Stimulated activated effector memory CD8-positive, alpha-beta T cell treated with anti-CD3 and anti-CD28 coated beads, Interleukin-12 subunit alpha, Interleukin-12 subunit beta, amount 100 ng/mL, for 72 hours (primary cell): ENCODE data around the gene RILPL1.
A peak's percentile ranks its signal among the peaks of the same experiment; 100 is the strongest.
"Not testable (repeated sequence)": the region's sequence is repeated elsewhere in the genome, so short reads cannot be mapped to it uniquely, and the experiment has no call there.

Source experiments
- ATAC-seq: fragments of 150-1000 bp; cut with Tn5 transposase; 2 replicates; pipeline ENCODE4 v1.10.0; 2021
- DNase-seq, 2 donors: peaks; one replicate each; pipeline ENCODE4 v3.0.0; 2021 to 2022; ENCODE audit warnings: low spot score in 2 of 2
- H3K27ac Mint-ChIP-seq: one replicate; pipeline ENCODE4 v1.8.0; 2022; ENCODE audit warnings: mild to moderate bottlenecking, mixed read lengths
- H3K36me3 Mint-ChIP-seq: one replicate; pipeline ENCODE4 v1.8.0; 2022; ENCODE audit warnings: mild to moderate bottlenecking, mixed read lengths
- H3K4me1 Mint-ChIP-seq: one replicate; pipeline ENCODE4 v1.8.0; 2022; ENCODE audit warnings: mixed read lengths
- H3K4me3 Mint-ChIP-seq: one replicate; pipeline ENCODE4 v1.8.0; 2022; ENCODE audit warnings: mild to moderate bottlenecking, mixed read lengths
- H3K9me3 Mint-ChIP-seq: one replicate; pipeline ENCODE4 v1.8.0; 2022; ENCODE audit warnings: mixed read lengths

Gene RILPL1

DNA sequence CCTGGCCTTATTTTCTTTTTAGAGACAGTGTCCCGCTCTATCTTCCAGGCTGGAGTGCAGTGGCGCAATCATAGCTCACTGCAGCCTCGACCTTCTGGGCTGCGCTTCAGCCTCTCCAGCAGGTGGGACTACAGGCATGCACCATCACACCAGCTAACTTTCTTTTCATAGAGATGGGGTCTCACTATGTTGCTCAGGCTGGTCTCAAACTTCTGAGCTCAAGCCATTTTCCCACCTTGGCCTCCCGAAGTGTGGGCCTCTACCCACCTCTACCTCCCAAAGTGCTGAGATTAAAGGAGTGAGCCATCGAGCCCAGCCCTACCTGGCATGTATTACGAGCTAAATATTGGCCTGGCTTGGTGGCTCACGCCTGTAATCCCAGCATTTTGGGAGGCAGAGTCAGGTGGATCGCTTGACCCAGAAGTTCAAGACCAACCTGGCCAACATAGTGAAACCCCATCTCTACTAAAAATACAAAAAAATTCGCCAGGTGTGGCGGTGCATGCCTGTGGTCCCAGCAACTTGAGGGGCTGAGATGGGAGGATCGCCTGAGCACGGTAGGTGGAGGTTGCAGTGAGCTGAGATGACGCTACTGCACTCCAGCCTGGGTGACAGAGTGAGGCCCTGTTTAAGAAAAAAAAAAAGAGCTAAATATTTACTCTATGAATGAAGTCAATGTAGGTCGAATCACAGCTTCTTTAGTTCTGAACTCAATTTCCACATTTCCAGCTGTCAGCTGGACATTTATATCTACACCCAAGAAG is 7.6 kb upstream of the RILPL1 start:
- DNase-seq = no peak
- no peaks in the 10 kb centered on the region for H3K4me1 Mint-ChIP-seq
- no peak overlapping the region for H3K27ac Mint-ChIP-seq
- no peak overlapping the region for H3K4me3 Mint-ChIP-seq
- no peaks in the 10 kb centered on the region for H3K36me3 Mint-ChIP-seq
- no peak for ATAC-seq
- H3K9me3 Mint-ChIP-seq = no peaks in the 10 kb centered on the region

DNA sequence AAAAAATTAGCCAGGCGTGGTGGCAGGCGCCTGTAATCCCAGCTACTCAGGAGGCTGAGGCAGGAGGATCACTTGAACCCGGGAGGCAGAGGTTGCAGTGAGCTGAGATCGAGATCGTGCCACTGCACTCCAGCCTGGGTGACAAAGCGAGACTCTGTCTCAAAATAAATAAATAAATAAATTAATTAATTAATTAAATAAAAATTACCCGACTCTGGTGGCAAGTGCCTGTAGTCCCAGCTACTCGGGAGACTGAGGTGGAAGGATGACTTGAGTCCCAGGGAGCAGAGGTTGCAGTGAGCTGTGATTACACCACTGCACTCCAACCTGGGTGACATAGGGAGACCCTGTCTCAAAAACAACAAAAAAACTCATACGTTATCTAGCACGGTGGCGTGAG is 2.4 kb upstream of the RILPL1 start:
- not testable (repeated sequence) for H3K36me3 Mint-ChIP-seq, H3K9me3 Mint-ChIP-seq, H3K27ac Mint-ChIP-seq, ATAC-seq, H3K4me3 Mint-ChIP-seq, DNase-seq
- peaks cover 17% of the 10 kb centered on the region for H3K4me1 Mint-ChIP-seq

DNA sequence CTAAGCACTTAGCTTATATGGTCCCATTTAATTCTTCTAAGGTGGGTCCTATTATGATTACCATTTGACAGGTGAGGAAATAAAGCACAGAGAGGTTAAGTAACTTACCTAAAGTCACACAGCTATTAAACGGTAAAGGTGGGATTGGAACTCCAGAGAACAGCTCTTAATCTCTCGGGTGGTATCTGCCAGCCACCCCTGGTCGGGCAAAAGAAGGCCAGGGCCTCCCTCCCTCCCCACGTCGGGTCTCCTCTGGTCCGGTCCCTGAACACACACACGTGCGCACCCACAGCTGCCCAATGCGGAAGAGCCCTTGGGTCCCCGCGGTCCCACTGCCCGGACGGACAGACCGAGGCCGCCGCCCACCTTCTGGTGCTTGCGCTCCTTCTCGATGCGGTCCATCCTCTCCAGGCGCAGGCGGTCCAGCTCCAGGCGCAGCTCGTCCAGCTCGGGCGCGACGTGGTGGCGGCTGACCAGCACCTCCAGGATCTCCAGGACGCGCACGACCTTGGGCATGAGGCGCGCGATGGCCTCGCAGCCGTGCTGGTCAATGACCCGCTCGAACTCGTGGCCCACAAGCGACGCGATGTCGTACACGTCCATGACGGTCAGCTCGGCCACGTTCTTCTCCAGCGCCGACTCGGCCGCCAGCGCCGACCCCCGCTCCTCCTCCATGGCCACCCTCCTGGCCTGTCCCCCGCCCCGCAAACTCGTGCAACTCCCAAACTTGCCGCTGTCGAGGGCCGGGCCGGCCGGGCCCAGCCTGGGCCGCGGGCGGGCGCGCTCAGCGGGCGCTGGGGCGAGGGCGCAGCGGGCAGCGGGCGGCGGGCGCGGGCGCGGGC is 490 bp downstream of the RILPL1 start:
- Mint-ChIP-seq H3K9me3 (no peaks in the 10 kb centered on the region), H3K4me3 (peak overlapping the region; percentile 69), H3K36me3 (no peaks in the 10 kb centered on the region), H3K4me1 (peaks cover 22% of the 10 kb centered on the region), H3K27ac (no peak overlapping the region)
- ATAC-seq = peak; percentile 56
- peak; percentile 10 to 65 for DNase-seq

DNA sequence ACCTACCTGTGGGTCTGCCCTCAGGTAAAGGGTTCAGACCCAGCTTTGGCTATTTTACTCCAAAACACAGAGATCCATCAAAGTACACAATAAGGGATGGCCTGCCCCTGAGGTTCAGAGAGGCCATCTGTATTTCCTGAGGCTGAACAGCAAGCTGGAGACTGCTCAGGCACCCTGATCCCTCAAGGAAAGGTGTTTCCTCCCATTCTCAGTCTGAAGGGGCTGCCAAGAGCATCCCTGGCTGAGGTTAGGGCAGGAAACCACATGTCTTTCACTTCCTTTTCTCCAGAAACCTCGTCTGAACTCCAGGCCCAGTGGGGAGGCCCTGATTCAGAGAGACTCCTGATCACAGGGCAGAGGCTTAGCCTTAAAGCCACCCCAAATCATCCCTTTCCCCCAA is 1.5 kb downstream of the RILPL1 start:
- ATAC-seq (no peak), DNase-seq (peak in 1 of 2 donors; percentile 51)
- H3K4me1 Mint-ChIP-seq = peaks cover 22% of the 10 kb centered on the region
- no peaks in the 10 kb centered on the region for H3K9me3 Mint-ChIP-seq
- no peaks in the 10 kb centered on the region for H3K36me3 Mint-ChIP-seq
- peak overlapping the region; percentile 69 for H3K4me3 Mint-ChIP-seq
- H3K27ac Mint-ChIP-seq = peak overlapping the region; percentile 29

DNA sequence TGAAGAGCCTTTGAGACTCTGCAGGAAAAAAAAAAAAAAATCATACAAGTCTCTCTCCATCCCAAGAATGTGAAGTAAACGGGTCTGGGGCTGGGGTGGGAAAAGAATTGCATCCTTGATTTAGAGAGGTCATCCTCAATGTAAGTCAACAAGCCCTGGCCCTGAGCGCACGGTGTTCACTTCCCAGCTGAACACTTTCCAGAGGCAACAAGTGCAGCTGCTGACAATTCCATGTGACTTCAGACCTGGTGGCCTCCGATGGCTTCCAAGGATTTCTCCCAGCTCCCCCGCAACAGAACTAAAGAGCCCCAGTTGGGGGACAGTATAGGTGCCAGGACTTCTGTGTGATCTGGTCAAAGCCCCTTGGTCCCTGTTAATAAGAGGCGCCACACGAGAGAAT is 2.4 kb downstream of the RILPL1 start:
- Mint-ChIP-seq H3K27ac (no peak overlapping the region), H3K9me3 (no peaks in the 10 kb centered on the region), H3K4me3 (no peak overlapping the region), H3K36me3 (no peaks in the 10 kb centered on the region), H3K4me1 (peaks cover 22% of the 10 kb centered on the region)
- DNase-seq (no peak), ATAC-seq (no peak)

DNA sequence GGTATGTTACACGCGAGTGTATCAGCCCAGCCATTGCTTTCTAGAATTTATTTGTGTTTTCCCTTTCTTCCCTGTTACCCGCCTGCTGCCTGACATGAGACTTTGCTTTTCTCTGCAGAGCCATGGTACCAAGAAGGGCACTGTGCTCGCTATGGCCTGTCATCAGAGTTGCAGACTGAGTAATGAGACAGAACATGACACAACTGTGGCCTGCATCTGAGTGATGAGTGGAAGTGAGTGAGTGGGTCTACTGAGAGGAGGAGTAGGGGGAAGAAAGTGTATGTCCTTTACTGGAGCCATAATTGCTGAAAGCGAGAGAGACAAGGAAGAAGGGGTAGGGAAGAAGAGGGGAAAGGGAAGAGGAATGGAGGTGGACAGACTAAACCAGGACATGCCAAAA is 2.9 kb downstream of the RILPL1 start:
- H3K27ac Mint-ChIP-seq = no peak overlapping the region
- DNase-seq (no peak), ATAC-seq (peak; percentile 65)
- H3K36me3 Mint-ChIP-seq = no peaks in the 10 kb centered on the region
- H3K4me1 Mint-ChIP-seq = peaks cover 22% of the 10 kb centered on the region
- H3K9me3 Mint-ChIP-seq = no peaks in the 10 kb centered on the region
- no peak overlapping the region for H3K4me3 Mint-ChIP-seq

DNA sequence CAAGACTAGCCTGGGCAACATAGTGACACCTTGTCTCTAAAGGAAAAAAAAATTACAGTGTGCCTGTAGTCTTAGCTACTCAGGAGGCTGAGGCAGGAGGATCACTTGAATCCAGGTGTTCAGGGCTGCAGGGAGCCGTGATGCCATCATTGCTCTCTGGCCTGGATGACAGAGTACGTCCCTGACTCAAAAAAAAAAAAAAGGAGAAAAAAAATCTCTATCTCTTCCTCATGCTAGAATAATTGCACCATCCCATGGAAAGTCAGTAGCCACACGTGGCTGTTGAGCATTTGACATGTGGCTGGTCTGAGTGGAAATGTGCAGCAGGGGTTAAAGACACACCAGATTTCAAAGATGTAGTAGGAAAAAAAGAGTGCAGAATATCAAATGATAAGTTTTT is 3.8 kb downstream of the RILPL1 start:
- no peaks in the 10 kb centered on the region for H3K9me3 Mint-ChIP-seq
- peaks cover 22% of the 10 kb centered on the region for H3K4me1 Mint-ChIP-seq
- no peak for ATAC-seq
- H3K36me3 Mint-ChIP-seq = no peaks in the 10 kb centered on the region
- no peak for DNase-seq
- H3K4me3 Mint-ChIP-seq = no peak overlapping the region
- H3K27ac Mint-ChIP-seq = no peak overlapping the region

DNA sequence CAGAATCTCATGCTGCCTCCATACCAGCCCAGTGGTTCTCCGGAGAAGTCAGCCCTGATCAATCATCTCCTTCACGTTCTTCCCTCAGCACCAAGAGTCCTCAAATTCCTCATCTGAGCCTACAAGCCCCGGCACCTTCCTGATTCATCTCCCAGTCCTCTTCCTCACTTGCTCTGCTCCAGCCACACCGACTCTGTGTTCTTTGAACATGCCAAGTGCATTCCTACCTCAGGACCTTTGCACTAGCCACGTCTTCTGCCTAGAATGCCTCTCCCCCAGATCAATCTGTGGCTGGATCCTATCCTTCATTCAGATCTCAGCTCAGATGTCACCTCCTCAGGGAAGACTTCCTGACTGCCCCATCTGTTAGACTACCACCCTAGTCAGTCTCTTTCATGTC is 4.7 kb downstream of the RILPL1 start:
- ATAC-seq (no peak), DNase-seq (no peak)
- no peaks in the 10 kb centered on the region for H3K36me3 Mint-ChIP-seq
- H3K4me1 Mint-ChIP-seq = peaks cover 22% of the 10 kb centered on the region
- H3K27ac Mint-ChIP-seq = no peak overlapping the region
- no peaks in the 10 kb centered on the region for H3K9me3 Mint-ChIP-seq
- H3K4me3 Mint-ChIP-seq = no peak overlapping the region

DNA sequence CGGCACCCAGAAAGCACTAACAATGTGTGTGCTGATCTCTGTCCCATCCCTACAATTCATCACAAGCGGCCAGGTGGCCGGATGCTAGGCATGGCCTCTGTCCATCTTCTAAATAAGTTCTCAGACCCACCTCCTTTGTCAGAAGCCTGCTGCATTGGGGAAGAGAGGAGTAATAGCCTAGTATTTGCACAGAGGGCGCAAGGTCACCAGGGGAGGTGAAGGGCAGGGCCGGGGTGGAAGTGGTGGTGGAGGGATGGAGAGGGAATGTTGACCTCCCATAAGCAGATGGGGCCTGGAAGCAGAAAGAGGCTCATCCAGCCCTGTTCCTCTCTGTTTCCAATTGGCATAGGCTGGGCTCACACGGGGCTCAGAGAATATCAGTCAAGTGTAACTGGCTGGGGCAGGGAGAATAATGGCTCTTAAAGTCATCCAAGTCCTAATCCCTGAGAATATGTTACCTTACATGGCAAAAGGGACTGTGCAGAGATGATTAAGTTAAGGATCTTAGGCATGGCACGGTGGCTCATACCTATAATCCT is 6.9 kb downstream of the RILPL1 start:
- Mint-ChIP-seq H3K36me3 (no peaks in the 10 kb centered on the region), H3K4me3 (no peak overlapping the region), H3K4me1 (peaks cover 6% of the 10 kb centered on the region), H3K9me3 (no peaks in the 10 kb centered on the region), H3K27ac (no peak overlapping the region)
- DNase-seq = no peak
- ATAC-seq = no peak

DNA sequence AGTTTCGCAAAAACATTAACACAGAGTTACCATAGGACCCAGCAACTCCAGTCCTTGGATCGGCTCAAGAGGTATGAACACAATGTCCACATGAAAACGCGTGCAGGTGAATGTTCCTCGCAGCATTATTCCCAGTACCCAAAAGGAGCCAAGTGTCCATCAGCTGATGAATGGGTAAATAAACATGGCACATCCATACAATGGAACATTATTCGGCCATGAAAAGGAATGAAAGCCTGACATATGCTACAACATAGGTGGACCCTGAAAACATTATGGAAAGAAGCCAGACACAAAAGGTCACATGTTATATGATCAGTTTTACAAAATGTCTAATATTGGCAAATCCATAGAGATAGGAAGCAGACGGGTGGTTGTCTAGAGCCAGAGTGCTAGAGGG is 9.1 kb downstream of the RILPL1 start:
- no peak overlapping the region for H3K27ac Mint-ChIP-seq
- H3K36me3 Mint-ChIP-seq = no peaks in the 10 kb centered on the region
- no peaks in the 10 kb centered on the region for H3K4me1 Mint-ChIP-seq
- no peak for DNase-seq
- no peak overlapping the region for H3K4me3 Mint-ChIP-seq
- no peak for ATAC-seq
- no peaks in the 10 kb centered on the region for H3K9me3 Mint-ChIP-seq

DNA sequence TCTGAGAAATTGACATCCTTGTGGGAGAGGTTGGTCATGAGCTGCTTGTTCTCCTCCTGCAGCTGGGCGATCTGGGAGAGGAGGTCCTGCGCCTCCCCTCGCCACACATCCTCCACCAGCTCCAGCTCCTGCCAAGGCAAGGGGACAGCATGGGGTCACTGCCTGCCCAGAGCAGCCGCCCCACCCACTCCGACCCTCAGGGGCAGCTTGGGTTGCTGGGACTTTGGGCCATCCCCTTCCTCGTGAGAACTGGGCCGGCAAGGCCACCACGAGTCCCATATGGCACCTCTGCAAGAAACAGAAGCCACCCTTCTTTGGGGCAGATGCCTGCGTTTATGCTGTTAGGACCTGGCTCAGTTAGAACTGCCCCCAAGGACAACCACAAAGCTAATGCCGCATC is 10.0 kb downstream of the RILPL1 start:
- Mint-ChIP-seq H3K4me3 (no peak overlapping the region), H3K36me3 (peaks cover 3% of the 10 kb centered on the region), H3K27ac (no peak overlapping the region), H3K9me3 (no peaks in the 10 kb centered on the region), H3K4me1 (no peaks in the 10 kb centered on the region)
- ATAC-seq (no peak), DNase-seq (no peak)

DNA sequence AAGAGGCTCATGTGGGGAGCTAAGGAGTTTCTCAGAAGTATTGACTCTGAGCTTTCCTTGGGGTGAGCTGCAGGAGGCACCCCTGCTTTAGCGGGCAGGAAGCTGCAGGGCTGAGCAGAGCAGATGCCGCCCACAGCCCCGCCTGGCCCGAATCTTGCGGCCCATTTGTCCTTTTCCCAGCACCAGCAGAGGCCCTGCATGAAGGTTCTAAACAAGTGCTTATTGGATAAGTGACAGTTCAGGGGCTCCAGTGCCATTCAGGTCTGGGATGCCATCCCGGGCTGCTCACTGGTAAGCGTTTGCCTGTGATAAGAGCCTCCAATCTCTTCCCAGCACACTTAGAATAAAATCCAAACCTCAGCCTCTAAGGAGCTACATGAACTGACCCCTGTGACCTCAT is 11.4 kb downstream of the RILPL1 start:
- Mint-ChIP-seq H3K36me3 (peaks cover 16% of the 10 kb centered on the region), H3K27ac (no peak overlapping the region), H3K4me3 (no peak overlapping the region), H3K4me1 (no peaks in the 10 kb centered on the region), H3K9me3 (no peaks in the 10 kb centered on the region)
- DNase-seq (no peak), ATAC-seq (no peak)

DNA sequence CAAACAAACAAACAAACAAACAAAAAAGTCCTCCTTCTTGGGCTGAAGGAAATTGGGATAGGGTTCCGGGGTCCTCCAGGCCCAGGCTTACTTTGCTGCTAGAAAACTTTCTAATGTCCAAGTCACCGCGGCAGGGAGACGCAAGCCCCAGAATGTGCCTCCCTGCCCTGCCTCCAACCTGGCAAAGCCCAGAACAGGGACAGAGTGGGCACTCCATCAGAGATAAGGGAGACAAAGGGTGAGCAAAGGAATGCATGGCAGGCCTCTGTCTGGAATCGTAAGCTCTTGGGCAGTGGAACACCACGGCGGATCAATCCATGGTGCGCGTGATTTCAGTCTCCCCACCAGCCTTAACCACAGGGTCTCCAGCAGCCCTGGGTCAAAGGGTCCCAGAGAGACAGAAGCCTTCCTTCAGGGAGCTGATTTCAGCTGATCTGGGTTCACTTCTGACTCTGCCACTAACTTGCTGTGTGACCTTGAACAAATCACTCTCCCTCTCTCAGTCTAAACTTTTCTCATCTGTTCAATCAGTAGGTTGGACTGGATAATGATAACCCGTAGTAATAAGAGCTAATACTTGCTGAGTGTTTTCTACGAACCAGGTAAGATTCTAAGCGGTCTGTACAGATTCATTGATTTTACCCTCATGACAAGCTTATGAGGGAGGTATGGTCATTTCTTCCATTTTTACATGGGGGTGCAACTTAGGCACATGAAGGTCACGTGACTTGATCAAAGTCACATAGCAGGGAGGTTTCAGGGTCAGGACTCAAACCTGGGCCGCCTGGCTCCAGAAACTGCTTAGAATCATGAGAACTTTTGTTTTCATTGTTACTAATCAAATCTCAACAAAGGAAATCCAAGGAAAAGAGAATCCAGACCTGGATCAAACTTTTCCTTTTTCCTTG is 12.7 kb downstream of the RILPL1 start:
- no peak overlapping the region for H3K27ac Mint-ChIP-seq

DNA sequence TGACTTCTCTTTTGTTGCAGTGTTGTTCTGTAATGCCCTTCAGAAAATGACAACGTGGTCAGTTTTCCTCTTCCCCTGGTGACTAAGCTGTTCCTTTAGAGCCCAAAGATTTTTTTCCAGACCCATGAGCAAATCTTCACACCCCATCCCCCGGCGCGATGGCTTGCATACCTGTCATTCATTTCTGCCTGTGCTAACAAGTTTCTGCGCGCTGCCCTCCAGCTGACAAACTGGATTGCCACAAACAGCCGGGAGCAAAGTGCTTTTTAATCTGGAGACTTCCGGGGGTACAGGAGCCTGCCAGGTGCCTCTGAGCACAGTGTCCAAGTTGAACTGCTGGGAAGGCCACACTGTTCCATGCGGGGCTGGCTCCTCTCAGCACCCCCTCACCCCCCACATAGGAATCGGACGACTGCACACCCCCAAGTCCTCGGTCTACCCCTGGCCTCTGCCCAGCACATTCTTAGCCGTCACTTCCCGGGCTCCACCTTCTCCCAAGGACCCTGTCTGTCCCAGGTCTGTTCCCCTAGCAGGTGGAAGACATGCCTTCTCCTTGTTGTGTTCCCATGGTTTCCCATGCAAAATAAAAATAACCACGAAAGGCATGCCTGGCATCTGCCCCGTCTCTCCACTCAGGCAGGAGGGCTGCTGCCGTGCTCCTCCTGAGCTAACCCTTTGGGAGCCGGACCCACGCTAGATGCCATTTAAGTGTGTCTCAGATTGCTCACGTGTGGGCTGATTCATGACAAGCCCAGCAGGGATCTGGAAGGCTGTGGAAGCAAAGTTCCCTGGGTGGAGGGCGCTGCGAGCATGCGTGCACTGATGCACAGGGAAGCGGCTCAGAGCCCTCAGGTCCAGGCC is 14.1 kb downstream of the RILPL1 start:
- DNase-seq (no peak), ATAC-seq (no peak)
- Mint-ChIP-seq H3K9me3 (no peaks in the 10 kb centered on the region), H3K27ac (peak overlapping the region; percentile 52), H3K4me3 (no peak overlapping the region), H3K4me1 (no peaks in the 10 kb centered on the region), H3K36me3 (peaks cover 23% of the 10 kb centered on the region)

More for the DNA sequence above, 12.7 kb downstream of the RILPL1 start:
- Mint-ChIP-seq H3K4me3 (no peak overlapping the region), H3K36me3 (peaks cover 23% of the 10 kb centered on the region), H3K4me1 (no peaks in the 10 kb centered on the region), H3K9me3 (no peaks in the 10 kb centered on the region)
- no peak for DNase-seq
- no peak for ATAC-seq
